OCI-LY7 (cell line): ENCODE measurements around the gene KDM4B.

Experiments used
- CTCF ChIP-seq: fragments of 200-600 bp; sonication (generic); conservative IDR thresholded peaks from 2 replicates; pipeline ENCODE4 v1.5.1; 2014; ENCODE audit warnings: mild to moderate bottlenecking, antibody characterized with exemption, low read length, moderate library complexity, mixed read lengths
- EZH2phosphoT487 ChIP-seq: fragments of 200-600 bp; sonication (generic); IDR thresholded peaks from 2 replicates; pipeline ENCODE4 v1.6.1; 2018; ENCODE audit warnings: low read depth, borderline replicate concordance, mild to moderate bottlenecking, mixed run types, antibody characterized with exemption, low read length, moderate library complexity, mixed read lengths

- no peak for TF ChIP-seq CTCF
- TF ChIP-seq EZH2phosphoT487: no peak
Measured at GRCh38 chr19:5109560-5109959, 140.6 kb downstream of the KDM4B start.
